OCI-M2 (cell line): Measurements from ENCODE around the gene DNAH14.
"Not testable (repeated sequence)": the region's sequence is repeated elsewhere in the genome, so short reads cannot be mapped to it uniquely, and the experiment has no call there.

ENCODE experiments used
- DNase-seq: peaks from one replicate; lab custom pipeline; 2025; ENCODE audit not compliant: unreplicated experiment; lab: John Stamatoyannopoulos, UW

DNAH14 gene

DNA sequence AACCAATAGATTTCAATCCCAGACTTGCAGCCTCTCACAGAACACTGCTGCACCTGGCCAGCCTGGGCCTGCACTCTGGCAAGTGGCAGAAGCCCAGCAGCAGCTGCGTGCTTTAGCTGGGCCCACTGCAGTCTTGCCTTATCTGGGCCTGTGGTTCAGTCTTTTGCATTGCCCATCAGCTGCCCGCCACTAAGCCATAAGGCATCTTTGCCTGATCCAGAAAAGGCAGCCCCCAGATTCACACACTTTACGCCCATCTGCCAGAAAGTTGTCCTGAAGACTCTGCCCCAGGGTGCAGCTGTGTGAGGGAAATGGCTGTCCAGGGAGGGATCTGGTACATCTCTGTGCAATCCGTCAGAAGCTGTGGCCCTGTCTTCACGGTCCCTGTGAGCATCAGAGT is 217.0 kb downstream of the DNAH14 start:
- DNase-seq: no peak

DNA sequence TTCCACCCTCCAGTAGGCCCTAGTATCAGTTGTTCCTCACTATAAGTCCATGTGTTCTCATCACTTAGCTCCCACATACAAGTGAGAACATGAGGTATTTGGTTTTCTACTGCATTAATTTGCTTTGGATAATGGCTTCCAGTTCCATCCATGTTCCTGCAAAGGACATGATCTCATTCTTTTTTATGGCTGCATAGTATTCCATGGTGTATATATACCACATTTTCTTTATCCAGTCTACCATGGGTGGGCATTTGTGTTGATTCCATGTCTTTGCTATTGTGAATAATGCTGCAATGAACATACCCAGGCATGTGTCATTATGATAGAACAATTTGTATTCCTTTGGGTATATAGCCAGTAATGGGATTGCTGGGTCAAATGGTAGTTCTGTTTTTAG is 218.3 kb downstream of the DNAH14 start:
- DNase-seq: not testable (repeated sequence)

DNA sequence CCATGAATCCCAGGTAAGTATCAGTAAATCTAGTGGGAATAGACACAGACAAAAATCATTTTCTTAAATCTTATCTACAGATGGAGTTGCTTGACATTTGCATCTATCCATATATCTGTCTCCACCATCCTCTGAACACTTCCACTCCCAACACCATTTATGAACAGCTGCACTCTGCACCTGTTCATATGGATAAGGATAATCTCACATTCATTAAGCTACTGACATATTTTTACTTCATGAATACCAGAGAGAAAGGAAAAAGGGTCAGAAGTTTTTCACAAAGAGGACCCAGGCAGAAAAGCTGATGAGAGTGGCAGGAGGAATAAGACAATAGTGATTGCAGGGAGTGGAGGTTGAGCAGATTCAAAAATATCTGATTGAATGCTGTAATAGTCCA is 222.6 kb downstream of the DNAH14 start:
- DNase-seq: no peak

DNA sequence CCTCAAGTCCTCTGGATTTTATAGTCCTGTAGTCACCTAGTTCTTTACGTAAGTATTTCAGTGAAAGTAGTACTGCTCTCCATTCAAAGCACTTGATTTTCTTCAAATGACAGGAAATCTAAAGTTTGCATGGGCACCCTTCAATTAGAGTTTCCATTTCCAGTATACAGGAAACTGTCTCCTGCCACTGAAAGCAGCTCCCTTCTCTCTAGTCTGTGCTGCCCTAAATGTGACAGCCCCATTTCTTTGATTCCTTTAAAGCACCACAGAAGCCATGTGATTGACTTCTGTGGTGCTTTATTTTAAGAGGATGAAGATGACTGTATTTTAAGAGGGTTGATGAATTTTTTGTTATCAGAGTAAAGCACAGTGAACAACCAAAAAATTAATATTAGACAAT is 226.1 kb downstream of the DNAH14 start:
- no peak for DNase-seq

DNA sequence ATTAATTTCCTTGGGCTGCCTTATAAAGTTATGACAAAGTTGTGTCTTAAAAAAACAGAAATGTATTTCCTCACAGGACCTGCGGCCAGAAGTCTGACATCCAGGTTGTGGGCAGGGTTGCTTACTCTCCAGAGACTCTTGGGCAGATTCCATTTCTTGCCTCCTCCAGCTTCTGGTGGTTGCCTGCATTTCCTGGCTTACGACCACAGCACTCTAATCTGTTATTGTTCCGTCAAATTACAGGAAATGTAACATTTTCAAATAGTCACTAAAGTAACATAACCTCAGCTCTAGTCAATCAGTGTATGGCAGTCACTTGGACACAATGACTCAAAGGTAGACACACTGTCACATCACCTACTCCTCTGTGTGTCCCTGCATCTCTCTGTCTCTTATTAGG is 226.8 kb downstream of the DNAH14 start:
- DNase-seq: no peak

DNA sequence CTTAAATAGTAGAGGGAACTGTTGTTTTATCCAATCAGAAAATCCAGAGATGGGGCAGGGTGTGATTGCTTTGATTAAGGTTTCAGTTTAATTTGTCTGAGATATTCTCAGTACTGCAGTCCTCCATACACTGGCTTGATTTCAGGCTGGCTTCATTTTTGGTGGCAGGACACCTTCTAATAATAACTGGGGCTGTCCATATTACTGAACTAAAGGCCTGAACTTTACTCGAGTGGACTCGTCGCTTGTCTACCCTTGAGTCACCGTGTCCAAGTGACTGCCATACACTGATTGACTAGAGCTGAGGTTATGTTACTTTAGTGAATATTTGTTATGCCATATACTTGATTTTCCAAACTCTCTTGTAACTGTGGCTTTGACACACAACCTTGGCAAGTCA is 228.8 kb downstream of the DNAH14 start:
- DNase-seq: no peak

DNA sequence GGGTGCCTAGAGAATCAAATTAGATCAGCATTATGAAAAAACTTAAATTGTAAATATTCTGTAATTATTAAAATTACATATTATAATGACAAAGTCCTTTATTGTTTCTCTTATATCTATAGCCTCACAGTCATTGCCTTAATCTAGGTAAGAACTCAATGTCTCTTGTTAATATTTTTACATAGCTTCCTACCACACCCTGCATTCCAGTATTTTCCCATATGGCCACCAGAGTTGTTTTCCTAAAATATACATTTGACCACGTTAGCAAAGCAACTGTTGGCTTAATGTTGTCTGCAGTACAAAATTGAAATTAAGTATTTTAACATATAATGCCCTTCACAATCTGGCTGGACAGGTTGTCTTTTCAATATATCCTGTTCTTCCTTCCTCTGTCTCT is 230.3 kb downstream of the DNAH14 start:
- no peak for DNase-seq

DNA sequence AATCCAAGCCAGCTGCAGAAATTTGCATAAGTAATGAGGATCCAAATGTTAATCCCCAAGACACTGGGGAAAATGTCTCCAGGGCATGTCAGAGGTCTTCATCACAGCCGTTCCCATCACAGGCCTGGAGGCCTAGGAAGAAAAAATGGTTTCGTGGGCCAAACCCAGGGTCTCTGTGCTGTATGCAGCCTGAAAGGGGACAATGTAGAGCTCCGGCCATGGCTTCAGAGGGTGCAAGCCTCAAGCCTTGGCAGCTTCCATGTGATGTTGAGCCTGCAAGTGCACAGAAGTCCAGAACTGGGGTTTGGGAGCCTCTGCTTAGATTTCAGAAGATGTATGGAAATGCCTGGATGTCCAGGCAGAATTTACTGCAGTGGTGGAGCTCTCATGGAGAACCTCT is 247.9 kb downstream of the DNAH14 start:
- DNase-seq: not testable (repeated sequence)

DNA sequence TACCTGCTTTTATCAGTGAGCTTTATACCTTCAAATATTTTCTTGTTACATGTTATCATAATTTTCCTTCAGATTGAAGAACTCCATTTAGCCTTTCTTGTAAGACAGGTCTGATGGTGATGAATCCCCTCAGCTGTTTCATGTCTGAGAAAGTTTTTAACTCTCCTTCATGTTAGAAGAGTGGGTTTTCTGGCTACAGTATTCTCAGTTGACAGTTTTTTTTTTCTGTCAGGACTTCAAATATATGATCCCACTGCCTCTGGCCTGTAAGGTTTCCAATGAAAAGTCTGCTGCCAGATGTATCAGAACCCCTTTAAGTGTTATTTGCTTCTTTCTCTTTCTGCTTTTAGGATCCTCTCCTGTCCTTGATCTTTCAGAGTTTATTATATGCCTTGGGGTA is 250.2 kb downstream of the DNAH14 start:
- no peak for DNase-seq

DNA sequence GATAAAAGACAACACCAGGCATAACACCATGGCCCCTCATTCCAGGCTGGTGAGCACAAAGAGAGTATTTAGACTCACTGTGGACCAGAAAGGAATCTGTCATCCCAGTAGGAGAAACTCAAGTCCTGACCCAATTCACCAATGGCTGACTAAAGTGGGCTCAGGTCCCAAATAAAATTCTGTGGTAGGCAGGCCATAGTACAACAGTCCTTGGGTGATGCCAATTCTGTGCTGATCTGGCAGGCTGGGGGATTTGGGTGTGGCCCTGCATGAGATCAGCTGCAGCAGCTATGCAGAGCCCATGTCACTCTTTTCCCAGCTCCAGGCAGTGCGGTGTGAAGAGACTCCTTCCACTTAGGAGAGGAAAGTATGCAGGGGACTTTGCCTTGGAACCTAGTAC is 253.2 kb downstream of the DNAH14 start:
- no peak for DNase-seq

DNA sequence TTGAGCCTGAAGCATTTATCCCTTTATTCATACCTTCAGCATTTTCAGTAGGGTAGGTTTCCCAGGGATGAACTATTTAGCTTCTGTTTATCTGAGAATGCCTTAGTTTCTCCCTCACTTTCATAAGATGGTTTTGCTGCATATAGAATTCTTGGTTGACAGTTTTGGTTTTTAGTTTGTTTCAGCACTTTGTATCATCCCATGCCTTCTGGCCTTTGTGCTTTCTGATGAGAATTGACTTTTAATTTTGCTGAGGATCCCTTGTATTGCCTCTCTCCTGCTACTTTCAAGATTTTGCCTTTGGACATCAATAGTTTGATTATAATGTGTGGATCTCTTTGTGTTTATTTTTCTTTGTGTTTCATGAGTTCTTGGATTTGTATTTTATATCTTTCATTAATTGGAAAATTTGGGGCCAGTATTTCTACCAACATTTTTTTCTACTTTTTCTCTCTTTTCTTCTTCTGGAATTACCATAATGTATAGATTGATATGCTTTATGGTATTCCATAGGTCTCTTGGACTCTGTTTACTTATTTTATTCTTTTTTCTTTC is 261.8 kb downstream of the DNAH14 start:
- DNase-seq: no peak

DNA sequence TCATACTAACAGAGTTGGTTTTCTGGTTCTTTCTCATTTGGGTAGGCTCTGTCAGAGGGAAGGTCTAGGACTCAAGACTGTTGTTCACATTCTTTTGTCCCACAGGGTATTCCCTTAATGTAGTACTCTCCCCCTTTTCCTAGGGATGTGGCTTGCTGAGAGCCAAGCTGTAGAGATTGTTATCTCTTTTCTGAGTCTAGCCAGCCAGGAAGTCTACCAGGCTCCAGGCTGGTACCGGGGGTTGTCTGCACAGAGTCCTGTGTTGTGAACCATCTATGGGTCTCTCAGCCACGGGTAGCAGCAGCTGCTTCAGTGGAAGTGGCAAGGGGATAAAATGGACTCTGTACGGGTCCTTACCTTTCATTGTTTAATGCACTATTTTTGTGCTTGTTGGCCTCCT is 272.0 kb downstream of the DNAH14 start:
- no peak for DNase-seq

DNA sequence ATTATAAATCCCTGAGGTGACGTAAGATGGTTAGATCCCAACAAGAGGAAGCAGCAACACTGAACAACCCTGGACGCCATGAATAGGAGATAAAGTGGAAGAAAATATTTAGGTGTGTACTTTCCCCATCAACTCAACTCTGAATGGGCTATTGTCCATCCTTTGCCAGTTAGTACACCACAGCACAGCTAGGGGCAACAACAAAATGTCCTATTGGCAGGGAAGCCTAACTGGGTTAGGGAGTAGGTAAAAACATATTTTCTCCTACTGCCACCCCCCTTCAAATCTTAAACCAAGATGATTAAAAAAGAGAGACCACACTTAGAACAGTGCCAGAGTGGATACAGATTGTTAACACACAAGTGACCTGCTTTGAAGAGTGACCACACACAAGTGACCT is 278.3 kb downstream of the DNAH14 start:
- no peak for DNase-seq

DNA sequence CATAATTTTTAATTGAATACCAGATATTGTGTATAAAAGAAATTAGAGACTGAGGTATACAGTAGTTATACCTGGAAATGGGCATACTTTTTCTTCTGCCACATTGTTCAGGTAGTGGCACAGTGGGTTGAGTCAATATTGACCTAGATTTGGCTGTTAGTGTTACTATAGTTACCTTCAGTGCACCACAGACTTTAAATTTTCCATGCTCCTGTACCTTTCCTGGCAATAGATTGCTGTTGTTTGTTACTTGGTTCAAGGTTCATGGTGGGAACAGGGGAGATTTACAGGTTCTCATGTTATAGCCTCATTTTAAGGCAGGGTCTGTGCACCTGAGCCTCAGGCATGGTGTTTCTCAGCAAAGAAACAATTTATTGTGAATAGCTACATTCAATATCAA is 279.7 kb downstream of the DNAH14 start:
- no peak for DNase-seq

DNA sequence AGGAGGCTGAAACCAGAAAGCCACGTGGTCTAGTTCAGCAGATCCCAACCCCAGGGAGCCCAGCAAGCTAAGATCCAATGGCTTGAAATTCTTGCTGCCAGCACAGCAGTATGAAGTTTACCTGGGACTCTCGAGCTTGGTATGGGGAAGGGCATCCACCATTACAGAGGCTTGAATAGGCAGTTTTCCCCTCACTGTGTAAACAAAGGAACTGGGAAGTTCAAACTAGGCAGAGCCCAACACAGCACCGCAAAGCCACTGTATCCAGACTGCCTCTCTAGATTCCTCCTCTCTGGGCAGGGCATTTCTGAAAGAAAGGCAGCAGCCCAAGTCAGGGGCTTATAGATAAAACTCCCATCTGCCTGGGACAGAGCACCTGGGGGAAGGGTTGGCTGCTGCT is 280.7 kb downstream of the DNAH14 start:
- not testable (repeated sequence) for DNase-seq

DNA sequence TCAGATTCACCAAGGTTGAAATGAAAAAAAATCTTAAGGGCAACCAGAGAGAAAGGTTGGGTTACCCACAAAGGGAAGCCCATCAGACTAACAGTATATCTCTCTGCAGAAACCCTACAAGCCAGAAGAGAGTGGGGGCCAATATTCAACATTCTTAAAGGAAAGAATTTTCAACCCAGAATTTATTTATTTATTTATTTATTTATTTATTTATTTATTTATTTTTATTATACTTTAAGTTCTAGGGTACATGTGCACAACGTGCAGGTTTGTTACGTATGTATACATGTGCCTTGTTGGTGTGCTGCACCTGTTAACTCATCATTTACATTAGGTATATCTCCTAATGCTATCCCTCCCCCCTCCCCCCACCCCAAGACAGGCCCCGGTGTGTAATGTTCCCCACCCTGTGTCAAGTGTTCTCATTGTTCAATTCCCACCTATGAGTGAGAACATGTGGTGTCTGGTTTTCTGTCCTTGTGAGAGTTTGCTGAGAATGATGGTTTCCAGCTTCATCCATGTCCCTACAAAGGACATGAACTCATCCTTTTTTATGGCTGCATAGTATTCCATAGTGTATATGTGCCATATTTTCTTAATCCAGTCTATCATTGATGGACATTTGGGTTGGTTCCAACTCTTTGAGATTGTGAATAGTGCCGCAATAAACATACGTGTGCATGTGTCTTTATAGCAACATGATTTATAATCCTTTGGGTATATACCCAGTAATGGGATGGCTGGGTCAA is 282.4 kb downstream of the DNAH14 start:
- DNase-seq: not testable (repeated sequence)

DNA sequence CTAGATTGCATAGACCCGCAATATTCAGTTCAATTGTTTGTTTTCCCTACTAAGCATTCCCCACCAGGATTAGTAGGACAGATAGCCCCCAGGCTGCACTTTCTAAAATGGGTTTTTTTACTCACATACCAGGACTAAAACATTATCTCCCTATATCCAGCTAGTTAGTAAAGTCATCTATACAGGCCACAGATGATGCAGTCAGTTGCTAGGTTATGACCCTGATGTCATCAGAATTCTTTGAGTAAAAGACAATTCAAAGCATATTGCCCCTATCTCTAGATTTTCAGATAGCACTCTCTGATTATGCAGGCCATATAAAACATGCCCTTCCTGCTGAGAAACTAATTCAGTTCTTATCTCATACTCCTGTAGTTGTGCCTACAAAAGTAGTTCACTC is 294.8 kb downstream of the DNAH14 start:
- no peak for DNase-seq

DNA sequence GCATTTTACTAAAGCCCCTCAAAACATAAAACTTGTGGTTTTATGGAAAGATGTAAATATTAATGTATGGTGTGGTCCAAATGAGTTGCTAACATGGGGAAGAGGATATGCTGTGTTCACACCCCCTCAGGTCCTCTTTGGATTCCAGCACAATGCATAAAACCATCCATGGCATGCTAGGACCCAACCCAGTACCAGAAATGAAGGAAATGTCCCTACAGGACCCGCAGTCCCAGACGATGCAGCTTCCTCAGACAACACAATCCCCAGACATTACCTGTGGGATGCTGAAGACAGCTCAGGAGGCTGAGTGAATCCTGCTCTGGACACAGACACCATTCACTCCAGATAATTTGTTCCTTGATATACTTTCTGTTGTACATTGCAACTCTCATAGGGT is 296.2 kb downstream of the DNAH14 start:
- no peak for DNase-seq

DNA sequence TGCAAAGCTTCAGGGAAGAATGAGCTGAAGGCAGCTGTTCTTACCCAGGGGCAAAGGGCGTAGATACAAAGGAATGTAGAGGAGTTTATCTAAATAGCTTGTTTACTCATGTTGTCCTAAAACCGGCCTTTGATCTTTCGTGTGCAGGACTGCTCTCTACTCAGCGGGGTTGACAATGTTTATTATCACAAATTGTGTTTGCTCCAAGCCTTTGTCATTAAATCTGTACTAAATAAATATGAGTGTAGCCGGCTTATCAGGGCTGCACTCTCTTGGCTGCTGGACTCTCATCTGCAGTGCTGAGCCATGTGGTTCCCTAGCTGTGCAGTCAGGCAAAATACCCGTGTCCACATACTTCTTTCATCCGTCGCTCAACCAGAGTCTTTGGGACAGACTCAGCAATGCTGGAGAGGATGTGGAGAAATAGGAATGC is 299.4 kb downstream of the DNAH14 start:
- DNase-seq: no peak

DNA sequence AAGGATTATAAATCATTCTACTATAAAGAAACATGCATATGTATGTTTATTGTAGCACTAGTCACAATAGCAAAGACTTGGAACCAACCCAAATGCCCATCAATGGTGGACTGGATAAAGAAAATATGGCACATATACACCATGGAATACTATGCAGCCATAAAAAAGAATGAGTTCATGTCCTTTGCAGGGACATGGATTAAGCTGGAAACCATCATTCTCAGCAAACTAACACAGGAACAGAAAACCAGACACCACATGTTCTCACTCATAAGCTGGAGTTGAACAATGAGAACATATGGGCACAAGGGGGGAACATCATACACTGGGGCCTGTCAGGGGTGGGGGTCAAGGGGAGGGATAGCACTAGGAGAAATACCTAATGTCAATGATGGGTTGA is 300.0 kb downstream of the DNAH14 start:
- DNase-seq: not testable (repeated sequence)

DNA sequence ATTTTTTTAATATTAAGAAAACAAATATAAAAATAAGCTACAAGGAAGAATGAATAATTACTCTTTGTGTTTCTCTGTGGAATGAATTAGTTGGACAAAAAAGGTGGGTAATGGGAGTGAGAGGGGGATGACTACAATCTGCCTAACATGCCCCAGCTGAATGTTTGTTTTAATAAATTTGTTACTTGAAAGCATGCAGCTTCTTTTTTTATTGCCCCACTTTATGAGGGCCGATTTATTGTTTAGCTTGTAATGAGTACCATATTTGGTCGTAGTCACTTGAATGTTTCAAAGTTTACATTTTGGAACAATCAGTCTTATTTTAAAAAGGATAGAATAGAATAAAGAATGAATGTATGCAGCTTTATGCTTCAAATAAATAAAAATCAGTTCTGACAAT is 301.0 kb downstream of the DNAH14 start:
- no peak for DNase-seq

DNA sequence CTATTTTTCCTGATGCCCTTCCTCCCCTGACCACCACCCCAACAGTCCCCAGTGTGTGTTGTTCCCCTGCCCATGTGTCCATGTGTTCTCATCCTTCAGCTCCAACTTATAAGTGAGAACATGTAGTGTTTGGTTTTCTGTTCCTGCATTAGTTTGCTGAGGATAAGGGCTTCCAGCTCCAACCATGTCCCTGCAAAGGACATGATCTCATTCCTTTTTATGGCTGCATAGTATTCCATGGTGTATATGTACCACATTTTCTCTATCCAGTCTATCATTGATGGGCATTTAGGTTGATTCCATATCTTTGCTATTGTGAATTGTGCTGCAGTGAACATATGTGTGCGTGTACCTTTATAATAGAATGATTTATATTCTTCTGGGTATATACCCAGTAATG is 303.5 kb downstream of the DNAH14 start:
- not testable (repeated sequence) for DNase-seq

DNA sequence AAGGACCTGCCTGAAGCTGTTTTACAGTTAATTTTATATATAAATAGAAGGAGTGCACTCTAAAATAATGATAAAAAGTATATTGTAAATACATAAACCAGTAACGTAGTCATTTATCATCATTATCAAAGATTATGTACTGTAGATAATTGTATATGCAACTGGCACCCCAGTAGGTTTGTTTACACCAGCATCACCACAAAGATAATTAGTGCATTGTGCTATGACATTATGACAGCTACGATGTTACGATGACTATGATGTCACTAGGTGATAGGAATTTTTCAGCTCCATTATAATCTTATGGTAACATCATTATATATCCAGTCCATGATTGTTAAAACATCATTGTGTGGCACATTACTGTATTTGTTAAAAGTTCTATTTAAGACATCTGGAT is 313.1 kb downstream of the DNAH14 start:
- no peak for DNase-seq
